Astrocyte of the cerebellum (primary cell): ENCODE measurements around the gene FAM200A.
"Not testable (repeated sequence)": the region's sequence is repeated elsewhere in the genome, so short reads cannot be mapped to it uniquely, and the experiment has no call there.

Source experiments
- DNase-seq: peaks from one replicate; pipeline ENCODE4 v3.0.0-alpha.2; 2011; ENCODE audit warnings: low read depth
- H3K4me3 ChIP-seq: 2 replicates; pipeline ENCODE4 v1.5.1; 2011; ENCODE audit warnings: mild to moderate bottlenecking, low read depth, low read length, moderate library complexity
- CTCF ChIP-seq: IDR thresholded peaks from 2 replicates; pipeline ENCODE4 v1.5.1; 2012; ENCODE audit warnings: low read length, low read depth, moderate library complexity, mild to moderate bottlenecking; ENCODE audit errors: missing control alignments
- in situ Hi-C: cut with HindIII; loops from 2 replicates; pipeline ENCODE4 v1.10.0; 2017; ENCODE audit warnings: low sequenced_read_pairs

Gene FAM200A

GRCh38 chr7:99579956-99580777 is 28.3 kb upstream of the FAM200A start:
- in situ Hi-C loops = no loop called here
- H3K4me3 ChIP-seq = peak overlapping the region; percentile 52
- TF ChIP-seq CTCF = peak; percentile 58
- DNase-seq = no peak

- no peak for DNase-seq
- in situ Hi-C loops = no loop called here
- H3K4me3 ChIP-seq = peak overlapping the region; percentile 52
- TF ChIP-seq CTCF = no peak
Observed at GRCh38 chr7:99579281-99579955, 27.5 kb upstream of the FAM200A start.

GRCh38 chr7:99576251-99576650 is 24.3 kb upstream of the FAM200A start:
- DNase-seq = no peak
- TF ChIP-seq CTCF = no peak
- in situ Hi-C loops = no loop called here
- H3K4me3 ChIP-seq = no peak overlapping the region

GRCh38 chr7:99573257-99573656 is 21.3 kb upstream of the FAM200A start:
- in situ Hi-C loops = no loop called here
- no peak for DNase-seq
- no peak for TF ChIP-seq CTCF
- no peak overlapping the region for H3K4me3 ChIP-seq

GRCh38 chr7:99571768-99572167 is 19.9 kb upstream of the FAM200A start:
- in situ Hi-C loops = no loop called here
- TF ChIP-seq CTCF = no peak

GRCh38 chr7:99568770-99569169 is 16.9 kb upstream of the FAM200A start:
- DNase-seq, H3K4me3 ChIP-seq: not testable (repeated sequence)
- in situ Hi-C loops = loop anchor here (10.0 kb wide), 1 partner anchor 46 kb away; the partner anchor contains the start of gene ZSCAN25

More at GRCh38 chr7:99571768-99572167, 19.9 kb upstream of the FAM200A start:
- no peak overlapping the region for H3K4me3 ChIP-seq
- no peak for DNase-seq

- peak; percentile 65 for DNase-seq
- H3K4me3 ChIP-seq = no peak overlapping the region
- in situ Hi-C loops = loop anchor here (10.0 kb wide), 1 partner anchor 51 kb away; the partner anchor contains the start of gene ZSCAN25
- TF ChIP-seq CTCF = no peak
Observed at GRCh38 chr7:99563650-99564049, 11.7 kb upstream of the FAM200A start.
